GM18873 (cell line): ENCODE data around the gene TSPAN16.
"Not testable (repeated sequence)": the region's sequence is repeated elsewhere in the genome, so short reads cannot be mapped to it uniquely, and the experiment has no call there.

Experiments used
- ATAC-seq: cut with Tn5 transposase; IDR thresholded peaks from one replicate; pipeline ENCODE4 v1.9.1; 2021; ENCODE audit warnings: mild to moderate bottlenecking, moderate library complexity, moderate number of reproducible peaks; ENCODE audit not compliant: unreplicated experiment, low FRiP score

TSPAN16 gene

GRCh38 chr19:11299946-11300810 lies 4.2 kb downstream of the TSPAN16 start:
- no peak for ATAC-seq

- ATAC-seq, result no peak
Observed at GRCh38 chr19:11300811-11301120, 4.8 kb downstream of the TSPAN16 start.

GRCh38 chr19:11304936-11305335 lies 9.0 kb downstream of the TSPAN16 start:
- ATAC-seq, result no peak

GRCh38 chr19:11306337-11306736 lies 10.4 kb downstream of the TSPAN16 start:
- no peak for ATAC-seq

- ATAC-seq, result not testable (repeated sequence)
Observed at GRCh38 chr19:11320278-11320995, 24.5 kb downstream of the TSPAN16 start.

GRCh38 chr19:11321191-11322126 lies 25.5 kb downstream of the TSPAN16 start:
- no peak for ATAC-seq

- ATAC-seq, result no peak
Observed at GRCh38 chr19:11322269-11323024, 26.5 kb downstream of the TSPAN16 start.

GRCh38 chr19:11323601-11324078 lies 27.7 kb downstream of the TSPAN16 start:
- no peak for ATAC-seq

GRCh38 chr19:11324079-11324661 lies 28.2 kb downstream of the TSPAN16 start:
- no peak for ATAC-seq

GRCh38 chr19:11324748-11325389 lies 28.9 kb downstream of the TSPAN16 start:
- ATAC-seq, result no peak

GRCh38 chr19:11325544-11325943 lies 29.6 kb downstream of the TSPAN16 start:
- ATAC-seq, result no peak

GRCh38 chr19:11330127-11330526 lies 34.2 kb downstream of the TSPAN16 start:
- no peak for ATAC-seq

- no peak for ATAC-seq
Observed at GRCh38 chr19:11331502-11331901, 35.5 kb downstream of the TSPAN16 start.

- no peak for ATAC-seq
Observed at GRCh38 chr19:11332822-11333221, 36.9 kb downstream of the TSPAN16 start.

- ATAC-seq, result not testable (repeated sequence)
Observed at GRCh38 chr19:11333838-11334237, 37.9 kb downstream of the TSPAN16 start.

- no peak for ATAC-seq
Observed at GRCh38 chr19:11335449-11336146, 39.6 kb downstream of the TSPAN16 start.

GRCh38 chr19:11337080-11337479 lies 41.1 kb downstream of the TSPAN16 start:
- no peak for ATAC-seq

- ATAC-seq, result no peak
Observed at GRCh38 chr19:11338121-11338520, 42.2 kb downstream of the TSPAN16 start.
